Omental fat pad (tissue), 4 donors: Measurements from ENCODE around the gene JMJD7. TPM values are rescaled to one million over a fixed set of nuclear protein-coding genes. Genes with fewer than 3 reads are reported as not detected.

ENCODE experiments used
- ATAC-seq: fragments of 150-250 bp; one replicate; pipeline ENCODE4 v1.9.1; 2016; ENCODE audit warnings: mild to moderate bottlenecking, moderate library complexity; ENCODE audit not compliant: low FRiP score
- DNase-seq: peaks from one replicate; pipeline ENCODE4 v3.0.0-alpha.2; 2019; ENCODE audit warnings: low spot score
- total RNA-seq, 4 donors: library from RNA; depleted of rRNA; stranded (reverse); fragments of >200 nt; gene quantifications; one replicate each; pipeline ENCODE4 v1.1.0, GENCODE V29; 2016
- TF ChIP-seq, protein P1 (sequence below), 3 donors: fragments of 450-650 bp; IDR thresholded peaks; one replicate each; pipeline ENCODE4 v1.5.1; 2016 to 2017; ENCODE audit warnings: antibody characterized with exemption in 3 of 3, mild to moderate bottlenecking in 3 of 3, moderate library complexity in 2 of 3

Gene JMJD7
- total RNA-seq, 4 donors from 2014 or later, result 3.8 to 11.5 (median 8.5) TPM

DNA sequence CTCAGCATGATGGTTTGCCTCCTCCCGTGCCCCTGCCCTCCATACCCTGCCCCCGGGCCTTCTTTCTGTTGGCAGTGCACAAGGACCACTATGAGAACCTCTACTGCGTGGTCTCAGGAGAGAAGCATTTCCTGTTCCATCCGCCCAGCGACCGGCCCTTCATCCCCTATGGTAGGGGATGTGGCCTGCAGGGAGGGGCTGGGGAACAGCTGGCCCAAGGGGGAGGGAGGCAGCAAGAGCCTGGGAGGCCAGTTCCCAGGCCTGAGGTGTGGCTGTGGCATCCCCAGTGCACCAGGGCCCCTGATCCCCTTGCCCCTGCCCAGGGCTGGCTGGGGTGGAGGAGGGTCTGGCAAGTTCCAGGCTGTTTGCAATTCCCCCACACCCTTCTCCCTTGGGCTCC lies 8.2 kb downstream of the JMJD7 start:
- ATAC-seq, result no peak
- no peak for DNase-seq
- TF ChIP-seq, protein P1, sequence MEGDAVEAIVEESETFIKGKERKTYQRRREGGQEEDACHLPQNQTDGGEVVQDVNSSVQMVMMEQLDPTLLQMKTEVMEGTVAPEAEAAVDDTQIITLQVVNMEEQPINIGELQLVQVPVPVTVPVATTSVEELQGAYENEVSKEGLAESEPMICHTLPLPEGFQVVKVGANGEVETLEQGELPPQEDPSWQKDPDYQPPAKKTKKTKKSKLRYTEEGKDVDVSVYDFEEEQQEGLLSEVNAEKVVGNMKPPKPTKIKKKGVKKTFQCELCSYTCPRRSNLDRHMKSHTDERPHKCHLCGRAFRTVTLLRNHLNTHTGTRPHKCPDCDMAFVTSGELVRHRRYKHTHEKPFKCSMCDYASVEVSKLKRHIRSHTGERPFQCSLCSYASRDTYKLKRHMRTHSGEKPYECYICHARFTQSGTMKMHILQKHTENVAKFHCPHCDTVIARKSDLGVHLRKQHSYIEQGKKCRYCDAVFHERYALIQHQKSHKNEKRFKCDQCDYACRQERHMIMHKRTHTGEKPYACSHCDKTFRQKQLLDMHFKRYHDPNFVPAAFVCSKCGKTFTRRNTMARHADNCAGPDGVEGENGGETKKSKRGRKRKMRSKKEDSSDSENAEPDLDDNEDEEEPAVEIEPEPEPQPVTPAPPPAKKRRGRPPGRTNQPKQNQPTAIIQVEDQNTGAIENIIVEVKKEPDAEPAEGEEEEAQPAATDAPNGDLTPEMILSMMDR (IDR thresholded peaks at IDR 0.05), result no peak

DNA sequence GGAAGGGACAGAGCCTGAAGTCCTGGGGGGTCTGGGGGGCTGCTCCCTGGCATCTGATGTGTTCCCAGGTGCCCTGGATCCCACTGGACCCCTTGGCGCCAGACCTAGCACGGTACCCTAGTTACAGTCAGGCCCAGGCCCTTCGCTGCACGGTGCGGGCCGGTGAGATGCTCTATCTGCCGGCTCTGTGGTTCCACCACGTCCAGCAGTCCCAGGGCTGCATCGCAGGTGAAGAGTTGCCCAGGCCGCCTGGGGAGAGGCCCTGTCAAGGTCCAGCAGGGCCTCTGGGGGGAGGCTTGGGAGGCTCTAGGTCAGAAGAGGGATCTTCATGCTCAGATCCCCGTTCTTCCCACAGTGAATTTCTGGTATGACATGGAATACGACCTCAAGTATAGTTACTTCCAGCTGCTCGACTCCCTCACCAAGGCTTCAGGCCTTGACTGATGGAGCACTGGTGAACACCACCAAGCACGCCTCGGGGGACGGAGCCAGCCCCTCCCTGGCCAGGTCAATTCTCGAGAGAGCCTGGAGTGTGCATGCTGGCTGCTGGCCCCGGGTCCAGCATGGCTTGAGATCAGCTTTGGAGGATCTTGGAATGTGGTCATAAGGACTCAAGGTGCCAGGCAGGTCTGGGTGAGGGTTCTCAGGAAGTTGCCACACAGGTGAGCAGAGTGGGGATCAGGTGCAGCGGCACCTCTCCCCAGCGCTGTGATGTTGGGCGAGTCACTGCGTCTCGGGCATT lies 9.0 kb downstream of the JMJD7 start:
- TF ChIP-seq, protein P1 (IDR thresholded peaks at IDR 0.05), result no peak
- ATAC-seq (no peak), DNase-seq (no peak)

DNA sequence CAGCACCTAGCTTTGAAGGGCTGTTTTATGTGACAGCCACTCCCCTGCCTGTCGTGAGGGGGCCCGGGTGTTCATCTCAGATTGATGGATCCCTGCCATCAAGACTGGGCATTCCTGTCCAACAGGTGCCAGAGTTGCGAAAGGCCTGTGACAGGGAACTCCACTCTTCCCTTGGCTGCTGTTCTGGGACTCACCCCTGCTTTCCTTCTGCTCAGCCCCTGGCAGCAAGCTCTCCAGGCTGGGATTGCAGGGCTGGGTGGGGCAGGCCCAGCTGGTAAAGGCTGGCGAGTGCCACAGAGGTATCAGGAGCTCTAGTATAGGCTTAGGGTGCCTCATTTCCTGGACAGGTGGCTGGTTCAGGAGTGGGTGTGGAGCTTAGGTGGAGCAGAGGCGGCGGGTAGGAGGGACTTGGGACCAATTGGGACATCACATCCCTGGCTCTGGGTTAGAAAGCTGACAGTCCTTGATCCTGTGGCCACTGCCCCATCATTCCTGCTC lies 10.6 kb downstream of the JMJD7 start, which contains the start of gene PLA2G4B:
PLA2G4B (plus strand) TSS at position 448 of the 498 bp plus-strand sequence. CDS start 67 bp downstream, outside the sequence.
- DNase-seq (no peak), ATAC-seq (no peak)
- TF ChIP-seq, protein P1 (IDR thresholded peaks at IDR 0.05), result no peak

DNA sequence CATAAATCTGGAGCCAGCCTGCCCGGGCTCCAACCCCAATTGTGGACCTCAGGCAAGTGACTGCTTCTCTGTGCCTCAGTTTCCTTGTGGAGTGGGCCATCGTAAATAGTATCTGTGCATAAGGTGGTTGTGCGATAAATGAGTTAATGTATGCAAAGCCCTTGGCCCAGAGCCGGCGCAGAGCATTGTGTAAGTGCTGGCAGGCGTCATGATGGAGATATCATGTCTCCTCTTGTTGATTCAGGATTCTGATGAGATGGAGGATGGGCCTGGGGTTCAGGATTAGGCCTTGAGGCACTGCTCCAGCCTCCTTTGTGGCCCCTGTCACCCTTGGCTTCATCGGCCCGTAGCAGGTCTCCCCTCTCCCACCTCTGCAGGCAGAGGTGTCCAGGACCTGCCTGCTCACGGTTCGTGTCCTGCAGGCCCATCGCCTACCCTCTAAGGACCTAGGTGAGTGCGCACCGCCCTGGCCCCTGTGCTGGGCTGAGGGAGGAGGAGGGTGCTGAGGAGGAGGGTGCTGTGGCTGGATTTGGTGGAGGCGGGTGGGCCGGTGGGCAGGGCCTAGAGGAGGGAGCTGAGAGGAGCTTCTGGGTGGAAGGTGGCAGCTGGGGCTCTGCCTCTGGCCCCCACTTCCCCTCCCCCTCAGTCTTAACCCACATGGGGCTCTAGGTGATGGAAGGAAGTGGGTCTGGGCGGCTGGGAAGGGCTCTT lies 12.0 kb downstream of the JMJD7 start:
- ATAC-seq (no peak), DNase-seq (no peak)
- TF ChIP-seq, protein P1 (IDR thresholded peaks at IDR 0.05), result no peak

DNA sequence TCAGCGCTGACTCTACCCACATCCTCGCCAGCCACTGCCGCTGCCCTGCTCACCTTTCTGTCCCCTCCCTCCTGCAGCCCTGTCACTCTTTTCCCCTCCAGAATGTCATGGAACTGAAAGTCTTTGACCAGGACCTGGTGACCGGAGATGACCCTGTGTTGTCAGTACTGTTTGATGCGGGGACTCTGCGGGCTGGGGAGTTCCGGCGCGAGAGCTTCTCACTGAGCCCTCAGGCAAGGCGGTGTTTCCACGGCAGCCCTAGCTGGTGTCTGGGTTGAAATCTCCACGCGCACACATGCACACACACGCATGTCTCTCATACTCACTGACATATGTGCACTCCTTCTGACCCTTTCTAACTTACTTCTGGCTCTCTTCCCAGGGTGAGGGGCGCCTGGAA lies 12.8 kb downstream of the JMJD7 start:
- TF ChIP-seq, protein P1 (IDR thresholded peaks at IDR 0.05), result no peak
- DNase-seq, result no peak
- ATAC-seq, result no peak

DNA sequence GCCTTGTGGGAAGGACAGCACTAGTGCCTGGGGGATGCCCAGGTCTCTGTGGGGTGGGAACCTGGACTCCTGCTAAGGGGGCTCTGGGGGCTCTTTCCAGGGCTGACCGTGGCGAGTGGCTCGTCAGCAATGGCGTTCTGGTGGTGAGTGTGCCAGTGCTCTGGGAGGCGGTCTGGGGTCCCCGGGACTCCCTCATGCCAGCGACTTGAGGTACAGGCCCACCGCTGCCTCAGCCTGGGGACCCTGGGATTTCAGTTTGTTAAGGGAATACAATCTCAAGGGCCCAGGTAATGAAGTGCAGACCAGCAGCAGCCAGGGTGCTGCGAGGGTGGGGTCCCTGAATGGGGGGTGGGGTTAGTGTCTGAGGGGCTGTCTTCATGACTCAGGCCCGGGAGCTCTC lies 13.2 kb downstream of the JMJD7 start:
- TF ChIP-seq, protein P1 (IDR thresholded peaks at IDR 0.05), result no peak
- DNase-seq (no peak), ATAC-seq (no peak)
